Sigmoid colon (tissue), 7 donors: Measurements from ENCODE around the gene PPIP5K2. TPM values are rescaled to one million over a fixed set of nuclear protein-coding genes. Genes with fewer than 3 reads are reported as not detected.

Source experiments
- DNase-seq: peaks from one replicate; pipeline ENCODE4 v3.0.0-alpha.2; 2019
- H3K27ac ChIP-seq, 4 donors: fragments of 200-600 bp; sonication (generic); one replicate each; pipeline ENCODE4 v1.5.1; 2016 to 2019; ENCODE audit warnings: mild to moderate bottlenecking in 1 of 4
- H3K27me3 ChIP-seq, 3 donors: fragments of 200-600 bp; sonication (generic); one replicate each; pipeline ENCODE4 v1.5.1; 2019; ENCODE audit warnings: mild to moderate bottlenecking in 1 of 3
- H3K36me3 ChIP-seq, 4 donors: fragments of 200-600 bp; sonication (generic); one replicate each; pipeline ENCODE4 v1.5.1; 2016 to 2019
- H3K4me1 ChIP-seq, 4 donors: fragments of 200-600 bp; sonication (generic); one replicate each; pipeline ENCODE4 v1.5.1; 2017 to 2019
- H3K4me3 ChIP-seq, 4 donors: fragments of 200-600 bp; sonication (generic); one replicate each; pipeline ENCODE4 v1.5.1; 2017 to 2019; ENCODE audit warnings: mild to moderate bottlenecking in 2 of 4, moderate library complexity in 1 of 4
- H3K9me3 ChIP-seq, 4 donors: fragments of 200-600 bp in 3 of 4; sonication (generic) in 3 of 4; one replicate each; pipeline versions ENCODE4 v1.5.1 to v1.6.1; 2013 to 2019
- CTCF ChIP-seq, 4 experiments: fragments of 450-650 bp in 3 of 4; fragments of 200-600 bp in 1 of 4; IDR thresholded peaks; one replicate each; pipeline ENCODE4 v1.5.1; 2016 to 2019; ENCODE audit warnings: antibody characterized with exemption in 4 of 4, mild to moderate bottlenecking in 3 of 4, moderate library complexity in 2 of 4
- EP300 ChIP-seq, 4 donors: sonication (generic); formaldehyde crosslinking; IDR thresholded peaks; one replicate each; pipeline ENCODE4 v1.6.1; 2017; ENCODE audit warnings: antibody characterized with exemption in 4 of 4
- POLR2A ChIP-seq, 2 donors: fragments of 450-650 bp; IDR thresholded peaks; one replicate each; pipeline ENCODE4 v1.6.1; 2016; ENCODE audit warnings: antibody characterized with exemption in 2 of 2, mild to moderate bottlenecking in 2 of 2, moderate library complexity in 2 of 2
- POLR2AphosphoS5 ChIP-seq, 4 donors: sonication (generic); formaldehyde crosslinking; IDR thresholded peaks; one replicate each; pipeline ENCODE4 v1.6.1; 2017; ENCODE audit warnings: antibody characterized with exemption in 4 of 4
- WGBS, 2 donors: extraction: QIAGEN DNeasy Blood & Tissue Kit; methylation state at CpG; one replicate each; pipeline ENCODE4 v1.1.7; 2013; 5-methylcytosine and 5-hydroxymethylcytosine counted together
- intact Hi-C: fragments of 100-400 bp; cut with DNase I; formaldehyde crosslinking; loops from one replicate; pipeline ENCODE4 v1.15.1; 2023
- polyA plus RNA-seq, 3 donors: library from polyadenylated mRNA; stranded (reverse); fragments of 200-250 nt; gene quantifications; one replicate each; pipeline ENCODE4 v1.2.3, GENCODE V29; 2013
- total RNA-seq, 4 donors: library from RNA; depleted of rRNA; stranded (reverse); fragments of >200 nt; gene quantifications; one replicate each; pipeline ENCODE4 v1.1.0, GENCODE V29; 2016
- donor health status: healthy with polysubstance abuse.
- donor health status: Bipolar disorder and iron deficiency.
- donor health status: healthy.

Gene PPIP5K2
- total and polyA plus RNA-seq, 7 donors: 20.4 to 34.1 (median 22.8) TPM

GRCh38 chr5:103210952-103211351 lies 90.9 kb downstream of the PPIP5K2 start:
- intact Hi-C loops: no loop called here
- 96% methylated on average over 2 of the region's 2 CpGs for WGBS, 2 donors
- DNase-seq: no peak
- Histone ChIP-seq H3K27ac (no peak overlapping the region), H3K9me3 (no peaks in the 10 kb centered on the region), H3K27me3 (no peaks in the 10 kb centered on the region), H3K4me1 (no peaks in the 10 kb centered on the region), H3K4me3 (no peak overlapping the region), H3K36me3 (peaks cover 0 to 12% (median 0%) of the 10 kb centered on the region in 4 donors)
- no peak for TF ChIP-seq CTCF (IDR thresholded peaks at IDR 0.05)
- TF ChIP-seq EP300 (IDR thresholded peaks at IDR 0.05): no peak
- no peak for TF ChIP-seq POLR2A (IDR thresholded peaks at IDR 0.05)
- no peak for TF ChIP-seq POLR2AphosphoS5 (IDR thresholded peaks at IDR 0.05)

- intact Hi-C loops: no loop called here
- no peak for DNase-seq
- H3K36me3 ChIP-seq: peaks cover 0 to 3% (median 0%) of the 10 kb centered on the region in 4 donors
- H3K27me3 ChIP-seq: no peaks in the 10 kb centered on the region
- 42 to 77% methylated on average over 2 of the region's 2 CpGs for WGBS, 2 donors
- no peak overlapping the region for H3K4me3 ChIP-seq
- TF ChIP-seq CTCF (IDR thresholded peaks at IDR 0.05): no peak
- TF ChIP-seq EP300 (IDR thresholded peaks at IDR 0.05): no peak
- no peak for TF ChIP-seq POLR2AphosphoS5 (IDR thresholded peaks at IDR 0.05)
- no peak for TF ChIP-seq POLR2A (IDR thresholded peaks at IDR 0.05)
- H3K9me3 ChIP-seq: no peaks in the 10 kb centered on the region
- no peak overlapping the region for H3K27ac ChIP-seq
- no peaks in the 10 kb centered on the region for H3K4me1 ChIP-seq
Measured at GRCh38 chr5:103211576-103212561, 91.8 kb downstream of the PPIP5K2 start.

GRCh38 chr5:103216137-103216536 lies 96.0 kb downstream of the PPIP5K2 start:
- no peak for TF ChIP-seq POLR2A (IDR thresholded peaks at IDR 0.05)
- no peak for TF ChIP-seq POLR2AphosphoS5 (IDR thresholded peaks at IDR 0.05)
- TF ChIP-seq EP300 (IDR thresholded peaks at IDR 0.05): no peak
- no peak for TF ChIP-seq CTCF (IDR thresholded peaks at IDR 0.05)

GRCh38 chr5:103216697-103217096 lies 96.6 kb downstream of the PPIP5K2 start:
- H3K9me3 ChIP-seq: no peaks in the 10 kb centered on the region
- H3K27ac ChIP-seq: no peak overlapping the region
- intact Hi-C loops: no loop called here
- DNase-seq: no peak
- no peaks in the 10 kb centered on the region for H3K27me3 ChIP-seq
- no peaks in the 10 kb centered on the region for H3K4me1 ChIP-seq
- WGBS, 2 donors: 49 to 66% methylated on average over 2 of the region's 2 CpGs
- no peak overlapping the region for H3K4me3 ChIP-seq
- TF ChIP-seq POLR2AphosphoS5 (IDR thresholded peaks at IDR 0.05) (no peak), EP300 (IDR thresholded peaks at IDR 0.05) (no peak), POLR2A (IDR thresholded peaks at IDR 0.05) (no peak)
- H3K36me3 ChIP-seq: no peaks in the 10 kb centered on the region

More at GRCh38 chr5:103216137-103216536, 96.0 kb downstream of the PPIP5K2 start:
- no peaks in the 10 kb centered on the region for H3K9me3 ChIP-seq
- H3K27me3 ChIP-seq: no peaks in the 10 kb centered on the region
- H3K36me3 ChIP-seq: no peaks in the 10 kb centered on the region
- H3K27ac ChIP-seq: no peak overlapping the region
- H3K4me3 ChIP-seq: no peak overlapping the region
- no peaks in the 10 kb centered on the region for H3K4me1 ChIP-seq
- WGBS, 2 donors: 34 to 43% methylated on average over 2 of the region's 2 CpGs
- DNase-seq: no peak
- intact Hi-C loops: no loop called here

- TF ChIP-seq POLR2AphosphoS5 (IDR thresholded peaks at IDR 0.05): no peak
- Histone ChIP-seq H3K36me3 (no peaks in the 10 kb centered on the region), H3K27ac (no peak overlapping the region), H3K9me3 (no peaks in the 10 kb centered on the region), H3K27me3 (no peaks in the 10 kb centered on the region), H3K4me1 (no peaks in the 10 kb centered on the region), H3K4me3 (no peak overlapping the region)
- intact Hi-C loops: no loop called here
- DNase-seq: no peak
Measured at GRCh38 chr5:103217101-103217500, 97.0 kb downstream of the PPIP5K2 start.
